ENCODE data around the gene VPS45.

VPS45 gene

DNA sequence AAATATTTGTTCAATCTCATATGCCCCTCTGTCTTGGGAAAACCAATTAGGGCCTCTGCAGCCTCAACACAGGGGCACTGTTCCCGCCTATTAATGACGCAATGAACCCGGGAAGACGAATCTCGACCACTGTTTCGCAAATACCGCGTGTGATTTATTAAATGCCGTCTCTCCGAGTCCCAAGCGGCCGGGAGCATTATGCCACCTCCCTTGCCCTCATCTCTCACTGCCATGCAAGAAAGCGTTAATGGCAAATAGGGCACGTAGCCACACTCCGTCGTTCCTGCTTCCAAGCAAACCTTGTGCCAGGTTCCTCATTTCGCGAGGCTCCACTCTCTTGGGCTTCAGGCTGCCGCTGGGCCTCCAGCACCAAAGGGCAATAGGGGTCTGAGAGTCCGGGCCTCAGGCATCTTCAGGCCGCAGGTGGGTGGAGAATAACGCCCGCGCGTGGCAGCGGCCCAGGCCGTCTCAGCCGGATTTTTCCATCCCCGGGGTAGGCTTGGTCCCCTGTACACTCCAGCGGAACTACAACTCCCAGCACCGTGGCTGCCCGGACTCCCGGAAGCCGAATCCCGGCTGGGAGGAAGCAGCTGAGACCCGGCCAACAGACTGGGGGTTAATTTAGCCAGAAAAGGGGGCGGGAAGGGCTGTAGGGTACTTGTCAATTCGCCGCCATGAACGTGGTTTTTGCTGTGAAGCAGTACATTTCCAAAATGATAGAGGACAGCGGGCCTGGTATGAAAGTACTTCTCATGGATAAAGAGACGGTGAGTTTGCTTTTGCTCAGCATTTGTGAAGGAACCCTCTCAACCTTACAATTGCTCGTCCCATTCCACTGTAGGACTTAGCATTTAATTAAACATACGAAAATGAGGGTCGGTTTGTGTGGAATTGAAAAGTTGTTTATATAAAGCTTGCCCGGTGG, at the start of gene VPS45:
VPS45 (plus strand) TSS at position 593 of the 925 bp plus-strand sequence; CDS start at position 675, 82 bp downstream.
- Histone ChIP-seq H3K36me3 (peaks cover 0 to 23% (median 9%) of the 10 kb centered on the region in 11 experiments; a peak in 8 of 22 replicates), H3K4me2 (peak within 1 kb of the TSS; percentile 76 to 97 (median 89)), H3K27ac (peak within 1 kb of the TSS; percentile 72 to 95 (median 88)), H3K9me3 (replicated peaks in 1 of 11) (no peaks in the 10 kb centered on the region), H4K20me1 (no peaks in the 10 kb centered on the region), H3K4me1 (peaks cover 33 to 46% (median 40%) of the 10 kb centered on the region in 10 experiments), H3K9ac (peak within 1 kb of the TSS; percentile 79 to 91 (median 86)), H3K27me3 (no peaks in the 10 kb centered on the region), H3K4me3 (peak within 1 kb of the TSS; percentile 63 to 80 (median 70))
- TF ChIP-seq Cebpa-rat (IDR thresholded peaks at IDR 0.05): peak in 9 of 11 experiments; percentile 45 to 97 (median 83); a peak in 14 of 22 replicates

GRCh38 chr1:150018165-150018564, 49.4 kb upstream of the VPS45 start:
- no peak overlapping the region for H3K27ac ChIP-seq

DNA sequence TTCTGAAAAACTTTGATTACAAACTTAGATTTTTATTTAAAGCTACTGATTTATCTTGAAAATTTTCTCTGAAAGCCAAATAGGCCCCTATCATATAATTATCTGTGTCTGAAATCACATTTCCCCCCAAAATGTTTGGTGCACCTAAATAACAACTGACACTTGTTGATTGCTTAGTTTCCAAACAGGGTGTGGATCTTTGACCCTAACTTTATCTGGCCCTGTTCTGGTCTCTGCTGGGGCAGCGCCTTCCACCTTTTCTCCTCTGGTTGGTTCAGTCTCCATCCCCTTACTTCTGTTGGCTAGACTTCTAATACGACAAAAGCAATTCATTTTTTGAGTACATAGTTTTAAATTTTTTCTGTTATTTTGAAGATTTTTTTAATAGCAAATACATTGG, 46.9 kb upstream of the VPS45 start:
- H3K4me1 ChIP-seq: peaks cover 0 to 8% (median 2%) of the 10 kb centered on the region in 10 experiments; a peak in 8 of 20 replicates
- H3K4me2 ChIP-seq: no peak overlapping the region
- no peak overlapping the region for H3K27ac ChIP-seq
- H3K27me3 ChIP-seq: peaks cover 0 to 93% (median 0%) of the 10 kb centered on the region in 11 experiments; a peak in 5 of 22 replicates
- no peaks in the 10 kb centered on the region for H3K9me3 ChIP-seq (replicated peaks in 1 of 11)
- H3K4me3 ChIP-seq: no peak overlapping the region
- H4K20me1 ChIP-seq: no peaks in the 10 kb centered on the region
- TF ChIP-seq Cebpa-rat (IDR thresholded peaks at IDR 0.05): no peak
- H3K36me3 ChIP-seq: no peaks in the 10 kb centered on the region
- H3K9ac ChIP-seq: no peak overlapping the region

More at GRCh38 chr1:150018165-150018564, 49.4 kb upstream of the VPS45 start:
- Histone ChIP-seq H3K4me1 (peaks cover 0 to 14% (median 4%) of the 10 kb centered on the region in 10 experiments; a peak in 9 of 20 replicates), H3K9ac (no peak overlapping the region), H3K36me3 (no peaks in the 10 kb centered on the region), H3K27me3 (peaks cover 0 to 93% (median 0%) of the 10 kb centered on the region in 11 experiments; a peak in 6 of 22 replicates), H3K4me2 (peak overlapping the region in 4 of 11 experiments; percentile 20 to 24 (median 22); a peak in 4 of 22 replicates), H3K9me3 (replicated peaks in 1 of 11) (no peaks in the 10 kb centered on the region), H4K20me1 (no peaks in the 10 kb centered on the region), H3K4me3 (no peak overlapping the region)
- no peak for TF ChIP-seq Cebpa-rat (IDR thresholded peaks at IDR 0.05)

- Histone ChIP-seq H3K9me3 (replicated peaks in 1 of 11) (no peaks in the 10 kb centered on the region), H3K27ac (no peak overlapping the region), H3K4me3 (no peak overlapping the region), H3K9ac (no peak overlapping the region), H3K27me3 (peaks cover 0 to 93% (median 0%) of the 10 kb centered on the region in 11 experiments; a peak in 5 of 22 replicates), H4K20me1 (no peaks in the 10 kb centered on the region), H3K4me2 (no peak overlapping the region), H3K4me1 (peaks cover 0 to 8% (median 2%) of the 10 kb centered on the region in 10 experiments; a peak in 8 of 20 replicates), H3K36me3 (no peaks in the 10 kb centered on the region)
- TF ChIP-seq Cebpa-rat (IDR thresholded peaks at IDR 0.05): no peak
These were observed 46.3 kb upstream of the VPS45 start for GRCh38 chr1:150021191-150021694.

DNA sequence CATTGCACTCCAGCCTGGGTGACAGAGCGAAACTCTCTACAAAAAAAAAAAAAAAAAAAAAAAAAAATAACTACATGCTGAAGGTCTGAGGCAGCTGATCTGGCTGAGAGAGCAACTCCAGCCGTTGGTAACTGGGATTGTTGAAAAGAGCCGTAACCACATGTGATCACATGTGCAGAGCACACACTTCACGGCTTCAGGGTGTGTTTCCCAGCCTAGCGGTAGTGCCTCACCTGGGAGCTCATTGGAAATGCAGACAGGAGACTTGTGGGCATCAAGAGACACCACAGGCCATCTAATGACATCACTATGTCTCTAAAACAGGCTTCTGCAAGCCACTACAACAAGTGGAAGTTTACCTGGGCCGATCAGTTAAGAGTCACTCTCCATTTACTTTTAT, 45.2 kb upstream of the VPS45 start:
- Histone ChIP-seq H3K9ac (no peak overlapping the region), H3K4me2 (no peak overlapping the region), H3K27me3 (peaks cover 0 to 86% (median 0%) of the 10 kb centered on the region in 11 experiments; a peak in 5 of 22 replicates), H4K20me1 (no peaks in the 10 kb centered on the region), H3K27ac (no peak overlapping the region), H3K4me1 (peaks cover 0 to 8% (median 2%) of the 10 kb centered on the region in 10 experiments; a peak in 8 of 20 replicates), H3K9me3 (replicated peaks in 1 of 11) (no peaks in the 10 kb centered on the region), H3K36me3 (no peaks in the 10 kb centered on the region), H3K4me3 (no peak overlapping the region)
- no peak for TF ChIP-seq Cebpa-rat (IDR thresholded peaks at IDR 0.05)

DNA sequence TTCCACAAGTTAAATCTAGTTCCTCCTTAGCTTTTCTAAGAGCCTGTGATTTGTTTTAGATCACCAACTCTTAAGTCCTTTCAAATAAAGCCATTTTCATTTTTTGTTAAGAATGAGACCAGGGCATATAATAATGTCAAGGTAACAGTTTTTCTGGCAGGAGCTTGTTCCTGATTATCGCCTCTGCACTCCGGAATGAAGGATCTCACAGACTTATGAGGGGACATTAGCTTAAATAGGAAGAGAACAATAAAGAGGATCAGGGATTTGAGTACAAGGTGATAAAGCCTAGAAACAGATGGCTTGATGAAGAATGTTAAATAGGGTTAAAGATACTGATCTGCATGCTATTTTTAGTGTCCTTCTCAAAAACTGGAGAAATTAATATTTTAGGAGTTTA, 43.4 kb upstream of the VPS45 start:
- no peak for TF ChIP-seq Cebpa-rat (IDR thresholded peaks at IDR 0.05)
- H3K4me1 ChIP-seq: no peaks in the 10 kb centered on the region
- no peak overlapping the region for H3K4me2 ChIP-seq
- H3K27ac ChIP-seq: no peak overlapping the region
- no peaks in the 10 kb centered on the region for H4K20me1 ChIP-seq
- no peak overlapping the region for H3K9ac ChIP-seq
- no peak overlapping the region for H3K4me3 ChIP-seq
- H3K36me3 ChIP-seq: no peaks in the 10 kb centered on the region
- no peaks in the 10 kb centered on the region for H3K9me3 ChIP-seq (replicated peaks in 1 of 11)
- H3K27me3 ChIP-seq: peaks cover 0 to 70% (median 0%) of the 10 kb centered on the region in 11 experiments; a peak in 4 of 22 replicates

DNA sequence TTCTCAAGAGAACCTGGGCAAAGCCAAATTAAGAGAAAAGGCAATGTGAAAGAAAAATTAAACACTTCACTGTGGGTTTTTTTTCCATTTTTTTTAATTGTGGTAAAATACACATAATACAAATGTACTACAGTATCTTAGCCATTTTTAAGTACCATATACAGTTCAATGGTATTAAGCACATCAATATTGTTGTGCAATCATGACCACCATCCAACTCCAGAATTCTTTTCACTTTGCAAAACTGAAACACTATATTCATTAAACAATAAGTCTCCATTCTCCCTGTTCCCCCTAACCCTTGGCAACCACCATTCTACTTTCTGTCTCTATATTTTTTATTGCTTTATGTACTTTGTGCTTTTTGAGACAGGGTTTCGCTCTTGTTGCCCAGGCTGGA, 39.3 kb upstream of the VPS45 start:
- Histone ChIP-seq H3K4me1 (no peaks in the 10 kb centered on the region), H3K27me3 (peaks cover 0 to 43% (median 0%) of the 10 kb centered on the region in 11 experiments; a peak in 4 of 22 replicates), H3K4me2 (no peak overlapping the region), H3K9ac (no peak overlapping the region), H4K20me1 (no peaks in the 10 kb centered on the region), H3K36me3 (no peaks in the 10 kb centered on the region), H3K27ac (no peak overlapping the region), H3K9me3 (replicated peaks in 1 of 11) (no peaks in the 10 kb centered on the region), H3K4me3 (no peak overlapping the region)
- TF ChIP-seq Cebpa-rat (IDR thresholded peaks at IDR 0.05): 0 out of 22 replicates have a peak, but pooled peaks of 1 of the 11 experiments have one; percentile 21

DNA sequence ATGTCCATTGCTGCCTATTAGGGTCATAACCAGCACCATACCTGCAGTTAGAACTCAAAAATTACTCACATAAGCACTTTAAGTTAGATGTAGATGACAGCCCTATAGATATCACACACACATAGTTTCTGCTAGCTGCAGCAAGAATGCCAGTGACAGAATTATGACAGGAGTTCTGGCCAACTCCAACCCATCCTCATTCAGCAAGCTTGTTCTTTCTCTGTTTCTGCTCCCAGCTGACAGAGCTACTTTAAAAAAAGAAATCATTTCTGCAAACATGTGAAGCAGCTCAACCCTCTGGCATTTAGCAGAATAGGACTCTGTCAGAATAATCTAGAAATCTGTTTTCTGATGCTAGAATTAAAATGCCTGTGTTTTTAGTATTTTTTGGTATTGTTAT, 33.2 kb upstream of the VPS45 start:
- H3K9me3 ChIP-seq (replicated peaks in 1 of 11): no peaks in the 10 kb centered on the region
- no peak for TF ChIP-seq Cebpa-rat (IDR thresholded peaks at IDR 0.05)
- no peaks in the 10 kb centered on the region for H3K36me3 ChIP-seq
- H3K27ac ChIP-seq: no peak overlapping the region
- no peaks in the 10 kb centered on the region for H3K4me1 ChIP-seq
- no peak overlapping the region for H3K4me2 ChIP-seq
- H3K4me3 ChIP-seq: no peak overlapping the region
- H3K27me3 ChIP-seq: peaks cover 0 to 16% (median 0%) of the 10 kb centered on the region in 11 experiments; a peak in 3 of 22 replicates
- H3K9ac ChIP-seq: no peak overlapping the region
- no peaks in the 10 kb centered on the region for H4K20me1 ChIP-seq

- Histone ChIP-seq H3K9ac (no peak overlapping the region), H3K4me1 (peaks cover 17 to 42% (median 35%) of the 10 kb centered on the region in 10 experiments), H3K9me3 (replicated peaks in 1 of 11) (no peaks in the 10 kb centered on the region), H3K4me3 (no peak overlapping the region), H4K20me1 (no peaks in the 10 kb centered on the region), H3K27me3 (no peaks in the 10 kb centered on the region), H3K27ac (no peak overlapping the region), H3K36me3 (no peaks in the 10 kb centered on the region), H3K4me2 (no peak overlapping the region)
- no peak for TF ChIP-seq Cebpa-rat (IDR thresholded peaks at IDR 0.05)
These were observed 17.6 kb upstream of the VPS45 start for GRCh38 chr1:150049926-150050325.
